HCT116 (cell line): ENCODE results near the gene CYBB. TPM values are rescaled to one million over a fixed set of nuclear protein-coding genes. Genes with fewer than 3 reads are reported as not detected.

ENCODE experiments used
- ATAC-seq: fragments of 200-7000 bp; cut with Tn5 transposase; 2 replicates; pipeline ENCODE4 v1.9.1; 2020; ENCODE audit warnings: mild to moderate bottlenecking, moderate library complexity
- BruUV-seq: library from RNA; stranded (reverse); fragments of 400-500 nt; replicated peaks from 2 replicates; lab custom pipeline; 2021; lab: Mats Ljungman, UMichigan
- CTCF ChIA-PET: fragments of 300-600 bp; sonication (Branson Sonifier 250); formaldehyde crosslinking; loops from one replicate; lab custom pipeline; 2021; ENCODE audit warnings: antibody characterized with exemption; lab: Charles Lee
- POLR2A ChIA-PET: fragments of 300-600, 350-600 bp; sonication (Branson Sonifier 250); formaldehyde crosslinking; loops from one replicate; lab custom pipeline; 2021; ENCODE audit warnings: antibody characterized with exemption; lab: Charles Lee
- RAD21 ChIA-PET, 2 experiments: fragments of 300-600 bp; sonication (Branson Sonifier 250); formaldehyde crosslinking; loops; one replicate each; lab custom pipeline; 2023; ENCODE audit warnings: low total read pairs in 2 of 2; ENCODE audit not compliant: uncharacterized antibody in 2 of 2, unreplicated experiment in 2 of 2, low non-redundant PET in 1 of 2; lab: Charles Lee
- DNase-seq: peaks from one replicate; pipeline ENCODE4 v3.0.0-alpha.2; 2010; ENCODE audit warnings: low read depth, low spot score
- H2AFZ ChIP-seq: fragments of 200-600 bp; shearing (Covaris generic), sonication (generic); 2 replicates; pipeline ENCODE4 v1.6.1; 2017; ENCODE audit warnings: low read depth, mixed run types, mixed read lengths, antibody characterized with exemption, low read length; ENCODE audit not compliant: poor library complexity, severe bottlenecking
- H3K27ac ChIP-seq: 2 replicates; pipeline ENCODE4 v1.5.1; 2012; ENCODE audit warnings: low read depth, low read length
- H3K27me3 ChIP-seq: fragments of 200-600 bp; sonication (generic); 2 replicates; pipeline ENCODE4 v1.6.1; 2016; ENCODE audit warnings: mixed run types, low read length, mixed read lengths; ENCODE audit not compliant: insufficient read depth
- H3K36me3 ChIP-seq, 2 experiments: fragments of 200-500 bp in 1 of 2; fragments of 200-600 bp in 1 of 2; sonication (Bioruptor generic) in 1 of 2; sonication (generic) in 1 of 2; 2 replicates each; pipeline versions ENCODE4 v1.5.1 to v1.6.1; 2014 to 2016; ENCODE audit warnings: low read length in 2 of 2, inconsistent platforms in 1 of 2, mixed read lengths in 1 of 2, mixed run types in 1 of 2; ENCODE audit not compliant: insufficient read depth in 2 of 2, control insufficient read depth in 1 of 2
- H3K4me1 ChIP-seq, 2 experiments: fragments of 200-600 bp in 1 of 2; sonication (generic) in 1 of 2; 2 replicates each; pipeline versions ENCODE4 v1.5.1 to v1.6.1; 2012 to 2017; ENCODE audit warnings: low read length in 2 of 2, inconsistent platforms in 1 of 2, mild to moderate bottlenecking in 1 of 2, mixed read lengths in 1 of 2, mixed run types in 1 of 2, moderate library complexity in 1 of 2; ENCODE audit not compliant: insufficient read depth in 2 of 2, control insufficient read depth in 1 of 2
- H3K4me2 ChIP-seq: fragments of 200-600 bp; sonication (generic); 2 replicates; pipeline ENCODE4 v1.6.1; 2017; ENCODE audit warnings: mixed run types, low read length, mixed read lengths
- H3K4me3 ChIP-seq, 2 experiments: fragments of 200-600 bp in 1 of 2; sonication (generic) in 1 of 2; replicated peaks in 1 of 2; 2 replicates each; pipeline ENCODE4 v1.5.1; 2011 to 2016; ENCODE audit warnings: low read length in 2 of 2, control low read depth in 1 of 2, low read depth in 1 of 2, mild to moderate bottlenecking in 1 of 2, mixed read lengths in 1 of 2, mixed run types in 1 of 2
- H3K79me2 ChIP-seq: fragments of 200-600 bp; sonication (generic); 2 replicates; pipeline ENCODE4 v1.6.1; 2017; ENCODE audit warnings: mild to moderate bottlenecking, mixed run types, low read length, moderate library complexity, mixed read lengths; ENCODE audit not compliant: insufficient read depth
- H3K9ac ChIP-seq: fragments of 200-600 bp; sonication (generic); 2 replicates; pipeline ENCODE4 v1.6.1; 2016; ENCODE audit warnings: low read length, mixed read lengths
- H3K9me2 ChIP-seq: fragments of 200-600 bp; sonication (generic), shearing (Covaris generic); 2 replicates; pipeline ENCODE4 v1.6.1; 2017; ENCODE audit warnings: mixed run types, mild to moderate bottlenecking, moderate library complexity; ENCODE audit not compliant: insufficient read depth
- H3K9me3 ChIP-seq, 2 experiments: fragments of 200-500 bp in 1 of 2; fragments of 200-600 bp in 1 of 2; sonication (Bioruptor generic) in 1 of 2; sonication (generic) in 1 of 2; 2 replicates each; pipeline ENCODE4 v1.6.1; 2014 to 2017; ENCODE audit warnings: low read length in 2 of 2, mixed read lengths in 2 of 2, inconsistent platforms in 1 of 2, low read depth in 1 of 2, mild to moderate bottlenecking in 1 of 2, mixed run types in 1 of 2, moderate library complexity in 1 of 2; ENCODE audit not compliant: control insufficient read depth in 1 of 2, insufficient read depth in 1 of 2
- H4K20me1 ChIP-seq: fragments of 200-600 bp; sonication (generic), shearing (Covaris generic); 2 replicates; pipeline ENCODE4 v1.6.1; 2017; ENCODE audit warnings: mixed run types, mild to moderate bottlenecking, moderate library complexity; ENCODE audit not compliant: insufficient read depth
- ATF3 ChIP-seq: IDR thresholded peaks from 2 replicates; pipeline ENCODE4 v1.6.1; 2012
- EGR1 ChIP-seq: IDR thresholded peaks from 2 replicates; pipeline ENCODE4 v1.6.1; 2012; ENCODE audit warnings: low read depth
- ELF1 ChIP-seq: IDR thresholded peaks from 2 replicates; pipeline ENCODE4 v1.6.1; 2012; ENCODE audit warnings: low read depth, borderline replicate concordance
- EZH2phosphoT487 ChIP-seq: fragments of 200-600 bp; IDR thresholded peaks from 2 replicates; pipeline ENCODE4 v1.6.1; 2018; ENCODE audit warnings: antibody characterized with exemption, borderline replicate concordance
- FOSL1 ChIP-seq: IDR thresholded peaks from 2 replicates; pipeline ENCODE4 v1.6.1; 2012; ENCODE audit warnings: low read depth
- POLR2A ChIP-seq: IDR thresholded peaks from 2 replicates; pipeline ENCODE4 v1.7.0; 2011; ENCODE audit warnings: borderline replicate concordance; ENCODE audit not compliant: insufficient read depth, insufficient read length; ENCODE audit errors: extremely low read depth
- RAD21 ChIP-seq: IDR thresholded peaks from 2 replicates; pipeline ENCODE4 v1.6.1; 2012; ENCODE audit warnings: low read depth, mild to moderate bottlenecking
- SIN3A ChIP-seq: IDR thresholded peaks from 2 replicates; pipeline ENCODE4 v1.6.1; 2012; ENCODE audit warnings: low read depth
- SP1 ChIP-seq: IDR thresholded peaks from 2 replicates; pipeline ENCODE4 v1.6.1; 2012; ENCODE audit warnings: low read depth
- YY1 ChIP-seq: IDR thresholded peaks from 2 replicates; pipeline ENCODE4 v1.6.1; 2011; ENCODE audit warnings: low read length, low read depth, moderate library complexity, mild to moderate bottlenecking; ENCODE audit not compliant: insufficient replicate concordance; ENCODE audit errors: extremely low read depth
- ZBTB33 ChIP-seq: IDR thresholded peaks from 2 replicates; pipeline ENCODE4 v1.6.1; 2011; ENCODE audit warnings: mild to moderate bottlenecking, low read length, moderate library complexity; ENCODE audit not compliant: insufficient replicate concordance; ENCODE audit errors: extremely low read depth
- intact Hi-C: fragments of 100-400 bp; cut with micrococcal nuclease; formaldehyde crosslinking; loops from 2 replicates; pipeline ENCODE4 v1.10.0; 2022
- total RNA-seq: library from RNA; stranded (reverse); gene quantifications from one replicate; pipeline ENCODE4 v1.2.1, GENCODE V29; 2021; ENCODE audit not compliant: unreplicated experiment
- TF ChIP-seq, protein P1 (sequence below): IDR thresholded peaks from 2 replicates; pipeline ENCODE4 v1.6.1; 2012; ENCODE audit warnings: low read depth

The CYBB gene
- total RNA-seq, 1 experiment from 2014 or later = 0.59 TPM

DNA sequence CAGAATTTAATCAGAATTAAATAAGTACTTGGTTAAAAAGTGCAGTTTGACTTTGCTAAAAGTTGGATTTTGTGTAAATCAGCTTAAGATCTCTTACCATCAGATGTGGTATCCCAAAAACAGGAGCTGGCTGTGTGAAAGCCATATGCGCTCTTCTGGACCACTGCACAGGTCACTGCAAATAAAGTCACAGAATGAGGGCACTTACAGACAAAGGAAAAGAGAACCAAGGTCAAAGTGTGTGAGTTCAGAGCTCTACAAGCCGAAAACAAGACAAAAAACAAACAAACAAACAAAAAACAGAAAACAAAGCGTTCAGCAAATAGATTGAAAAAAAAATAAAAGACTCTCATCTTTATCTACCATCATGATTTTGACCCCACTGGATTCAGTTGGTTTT is 61.1 kb downstream of the CYBB start (continued):
- TF ChIP-seq, protein P1, sequence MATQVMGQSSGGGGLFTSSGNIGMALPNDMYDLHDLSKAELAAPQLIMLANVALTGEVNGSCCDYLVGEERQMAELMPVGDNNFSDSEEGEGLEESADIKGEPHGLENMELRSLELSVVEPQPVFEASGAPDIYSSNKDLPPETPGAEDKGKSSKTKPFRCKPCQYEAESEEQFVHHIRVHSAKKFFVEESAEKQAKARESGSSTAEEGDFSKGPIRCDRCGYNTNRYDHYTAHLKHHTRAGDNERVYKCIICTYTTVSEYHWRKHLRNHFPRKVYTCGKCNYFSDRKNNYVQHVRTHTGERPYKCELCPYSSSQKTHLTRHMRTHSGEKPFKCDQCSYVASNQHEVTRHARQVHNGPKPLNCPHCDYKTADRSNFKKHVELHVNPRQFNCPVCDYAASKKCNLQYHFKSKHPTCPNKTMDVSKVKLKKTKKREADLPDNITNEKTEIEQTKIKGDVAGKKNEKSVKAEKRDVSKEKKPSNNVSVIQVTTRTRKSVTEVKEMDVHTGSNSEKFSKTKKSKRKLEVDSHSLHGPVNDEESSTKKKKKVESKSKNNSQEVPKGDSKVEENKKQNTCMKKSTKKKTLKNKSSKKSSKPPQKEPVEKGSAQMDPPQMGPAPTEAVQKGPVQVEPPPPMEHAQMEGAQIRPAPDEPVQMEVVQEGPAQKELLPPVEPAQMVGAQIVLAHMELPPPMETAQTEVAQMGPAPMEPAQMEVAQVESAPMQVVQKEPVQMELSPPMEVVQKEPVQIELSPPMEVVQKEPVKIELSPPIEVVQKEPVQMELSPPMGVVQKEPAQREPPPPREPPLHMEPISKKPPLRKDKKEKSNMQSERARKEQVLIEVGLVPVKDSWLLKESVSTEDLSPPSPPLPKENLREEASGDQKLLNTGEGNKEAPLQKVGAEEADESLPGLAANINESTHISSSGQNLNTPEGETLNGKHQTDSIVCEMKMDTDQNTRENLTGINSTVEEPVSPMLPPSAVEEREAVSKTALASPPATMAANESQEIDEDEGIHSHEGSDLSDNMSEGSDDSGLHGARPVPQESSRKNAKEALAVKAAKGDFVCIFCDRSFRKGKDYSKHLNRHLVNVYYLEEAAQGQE = no peak
- TF ChIP-seq ELF1 (no peak), FOSL1 (no peak), ATF3 (no peak)

- intact Hi-C loops = no loop called here
- H3K4me2 ChIP-seq = no peak overlapping the region
- H3K4me1 ChIP-seq = peaks cover 0 to 4% of the 10 kb centered on the region in 2 experiments; a peak in 1 of 4 replicates
- no peak for ATAC-seq
- no peak overlapping the region for H3K4me3 ChIP-seq
- H4K20me1 ChIP-seq = no peaks in the 10 kb centered on the region
- DNase-seq = no peak
- H3K79me2 ChIP-seq = no peaks in the 10 kb centered on the region
- no peak for TF ChIP-seq SIN3A
- no peak for TF ChIP-seq SP1
- no peak for TF ChIP-seq FOSL1
- no peak for TF ChIP-seq EGR1
- no peak for TF ChIP-seq ZBTB33
- no peak for TF ChIP-seq ATF3
- no peak for TF ChIP-seq RAD21
- no peak for TF ChIP-seq ELF1
- TF ChIP-seq EZH2phosphoT487 = no peak
- TF ChIP-seq POLR2A = no peak
- no peak for TF ChIP-seq YY1
- TF ChIP-seq, all 23 proteins: peak for 0
- TSS peak; percentile 42 for BruUV-seq
- Histone ChIP-seq H2AFZ (no peak overlapping the region), H3K36me3 (no peaks in the 10 kb centered on the region), H3K9ac (no peak overlapping the region), H3K9me2 (no peaks in the 10 kb centered on the region), H3K27me3 (no peaks in the 10 kb centered on the region), H3K27ac (no peak overlapping the region), H3K9me3 (no peaks in the 10 kb centered on the region)
- RAD21 ChIA-PET = no interaction called here
- POLR2A ChIA-PET = no interaction called here
- CTCF ChIA-PET = no interaction called here
These were observed 64.8 kb downstream of the CYBB start for GRCh38 chrX:37844622-37845021.
